HCEC 1CT (cell line): ENCODE measurements around the gene KMT5C.

Experiments
- DNase-seq: peaks from one replicate; pipeline ENCODE4 v3.0.0-alpha.2; 2017

KMT5C gene

GRCh38 chr19:55339105-55339888, at the start of gene KMT5C:
Gene KMT5C (plus strand): TSS chr19:55339876. CDS start chr19:55341937, 2,061 bp downstream.
- DNase-seq: peak; percentile 100

GRCh38 chr19:55297267-55297666, 42.4 kb upstream of the KMT5C start:
- DNase-seq: no peak

GRCh38 chr19:55299991-55300390, 39.7 kb upstream of the KMT5C start:
- no peak for DNase-seq

GRCh38 chr19:55300886-55301458, 38.7 kb upstream of the KMT5C start:
- no peak for DNase-seq

- DNase-seq: peak; percentile 41
Measured at GRCh38 chr19:55301459-55302317, 38.0 kb upstream of the KMT5C start.

GRCh38 chr19:55302318-55302703, 37.4 kb upstream of the KMT5C start:
- no peak for DNase-seq

- DNase-seq: no peak
Measured at GRCh38 chr19:55303477-55303876, 36.2 kb upstream of the KMT5C start.

GRCh38 chr19:55304279-55304978, 35.2 kb upstream of the KMT5C start:
- peak; percentile 16 for DNase-seq

- DNase-seq: no peak
Measured at GRCh38 chr19:55304980-55305379, 34.7 kb upstream of the KMT5C start.

- no peak for DNase-seq
Measured at GRCh38 chr19:55305491-55305890, 34.2 kb upstream of the KMT5C start.

GRCh38 chr19:55305983-55306562, 33.6 kb upstream of the KMT5C start:
- no peak for DNase-seq

GRCh38 chr19:55306712-55307111, 33.0 kb upstream of the KMT5C start:
- DNase-seq: no peak

- no peak for DNase-seq
Measured at GRCh38 chr19:55308281-55308680, 31.4 kb upstream of the KMT5C start.

GRCh38 chr19:55309448-55309847, 30.2 kb upstream of the KMT5C start:
- no peak for DNase-seq

- DNase-seq: no peak
Measured at GRCh38 chr19:55310498-55310897, 29.2 kb upstream of the KMT5C start.

GRCh38 chr19:55311397-55311796, 28.3 kb upstream of the KMT5C start:
- DNase-seq: no peak

- no peak for DNase-seq
Measured at GRCh38 chr19:55311797-55312196, 27.9 kb upstream of the KMT5C start.

GRCh38 chr19:55312621-55313512, 26.8 kb upstream of the KMT5C start:
- DNase-seq: no peak

- DNase-seq: no peak
Measured at GRCh38 chr19:55314396-55314795, 25.3 kb upstream of the KMT5C start.

GRCh38 chr19:55315956-55316525, 23.6 kb upstream of the KMT5C start:
- no peak for DNase-seq

- DNase-seq: no peak
Measured at GRCh38 chr19:55316646-55317045, 23.0 kb upstream of the KMT5C start.
